Measurements from ENCODE around the gene HEBP1.

DNA sequence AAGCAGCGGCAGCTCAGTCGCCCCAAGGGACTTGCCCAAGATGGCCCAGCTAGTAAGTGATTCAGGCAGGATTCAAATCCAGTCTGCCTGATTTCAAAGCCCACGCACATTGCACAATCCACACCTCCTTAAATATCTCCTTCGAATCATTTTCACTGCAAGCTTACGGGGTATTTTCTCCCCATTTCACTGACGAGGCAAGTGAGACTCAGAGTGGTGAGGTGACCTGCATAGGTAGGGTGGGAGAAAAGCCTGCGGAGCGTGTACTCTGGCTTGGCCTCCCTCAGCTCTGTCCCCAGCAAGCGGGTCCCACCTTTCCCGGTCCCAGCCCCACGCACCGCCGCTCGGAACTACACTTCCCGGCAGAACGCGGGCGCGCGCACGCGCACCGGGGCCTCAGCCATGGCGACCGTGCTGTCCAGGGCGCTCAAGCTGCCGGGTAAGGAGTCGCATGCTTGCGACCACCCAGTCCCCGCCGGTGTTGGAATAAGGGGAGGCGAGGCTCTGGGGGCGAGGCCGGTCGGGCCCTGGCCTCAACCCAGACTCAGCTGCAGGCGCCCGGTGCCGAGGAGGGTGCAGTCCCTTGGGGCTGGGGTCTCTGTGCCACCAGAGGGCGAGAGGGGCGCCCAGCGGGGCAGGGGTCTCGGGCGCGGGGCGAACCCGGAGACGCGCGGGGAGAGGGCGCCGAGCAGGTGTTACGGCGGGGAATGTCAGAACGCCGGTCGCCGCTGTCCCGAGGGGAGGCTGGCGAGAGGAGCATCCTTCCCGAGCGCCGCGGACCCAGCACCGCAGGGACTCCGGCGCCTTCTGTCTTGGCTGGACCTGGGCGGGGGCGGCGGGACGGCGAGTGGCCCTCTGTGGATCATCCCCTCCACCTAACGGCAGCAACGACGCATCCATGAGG is 44.2 kb upstream of the HEBP1 start, which contains the start of gene FAM234B:
- TF ChIP-seq, protein P1, sequence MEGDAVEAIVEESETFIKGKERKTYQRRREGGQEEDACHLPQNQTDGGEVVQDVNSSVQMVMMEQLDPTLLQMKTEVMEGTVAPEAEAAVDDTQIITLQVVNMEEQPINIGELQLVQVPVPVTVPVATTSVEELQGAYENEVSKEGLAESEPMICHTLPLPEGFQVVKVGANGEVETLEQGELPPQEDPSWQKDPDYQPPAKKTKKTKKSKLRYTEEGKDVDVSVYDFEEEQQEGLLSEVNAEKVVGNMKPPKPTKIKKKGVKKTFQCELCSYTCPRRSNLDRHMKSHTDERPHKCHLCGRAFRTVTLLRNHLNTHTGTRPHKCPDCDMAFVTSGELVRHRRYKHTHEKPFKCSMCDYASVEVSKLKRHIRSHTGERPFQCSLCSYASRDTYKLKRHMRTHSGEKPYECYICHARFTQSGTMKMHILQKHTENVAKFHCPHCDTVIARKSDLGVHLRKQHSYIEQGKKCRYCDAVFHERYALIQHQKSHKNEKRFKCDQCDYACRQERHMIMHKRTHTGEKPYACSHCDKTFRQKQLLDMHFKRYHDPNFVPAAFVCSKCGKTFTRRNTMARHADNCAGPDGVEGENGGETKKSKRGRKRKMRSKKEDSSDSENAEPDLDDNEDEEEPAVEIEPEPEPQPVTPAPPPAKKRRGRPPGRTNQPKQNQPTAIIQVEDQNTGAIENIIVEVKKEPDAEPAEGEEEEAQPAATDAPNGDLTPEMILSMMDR (IDR thresholded peaks at IDR 0.05), result peak; percentile 8 to 40 (median 31)
- TF ChIP-seq POLR2AphosphoS5 (IDR thresholded peaks at IDR 0.05), result peak; percentile 69 to 73

Data from esophagus muscularis mucosa (tissue), 3 donors.